Brain microvascular endothelial cell (primary cell): ENCODE results near the gene PPIL6.
A peak's percentile ranks its signal among the peaks of the same experiment; 100 is the strongest.

Source experiments
- DNase-seq: peaks from one replicate; pipeline ENCODE4 v3.0.0-alpha.2; 2020
- H3K27ac ChIP-seq: fragments of 250-450 bp; sonication (Bioruptor Pico); 2 replicates; pipeline ENCODE4 v1.5.1; 2020; ENCODE audit warnings: mild to moderate bottlenecking, moderate library complexity
- H3K27me3 ChIP-seq: fragments of 250-450 bp; sonication (Bioruptor Pico); replicated peaks from 2 replicates; pipeline ENCODE4 v1.5.1; 2020; ENCODE audit warnings: mild to moderate bottlenecking
- H3K36me3 ChIP-seq: fragments of 250-450 bp; sonication (Bioruptor Pico); replicated peaks from 2 replicates; pipeline ENCODE4 v1.5.1; 2020; ENCODE audit warnings: mild to moderate bottlenecking
- H3K4me3 ChIP-seq: 2 replicates; pipeline ENCODE4 v1.5.1; 2011; ENCODE audit warnings: low read depth, mild to moderate bottlenecking, control low read depth, low read length, moderate library complexity
- CTCF ChIP-seq: IDR thresholded peaks from 2 replicates; pipeline ENCODE4 v1.5.1; 2011; ENCODE audit warnings: low read depth, mild to moderate bottlenecking, moderate library complexity, low read length, control low read depth, inconsistent platforms; ENCODE audit errors: missing control alignments
- in situ Hi-C: cut with HindIII; loops from 2 replicates; pipeline ENCODE4 v1.10.0; 2017; ENCODE audit warnings: low sequenced_read_pairs, low pct_ligation_motif_present

Gene PPIL6

DNA sequence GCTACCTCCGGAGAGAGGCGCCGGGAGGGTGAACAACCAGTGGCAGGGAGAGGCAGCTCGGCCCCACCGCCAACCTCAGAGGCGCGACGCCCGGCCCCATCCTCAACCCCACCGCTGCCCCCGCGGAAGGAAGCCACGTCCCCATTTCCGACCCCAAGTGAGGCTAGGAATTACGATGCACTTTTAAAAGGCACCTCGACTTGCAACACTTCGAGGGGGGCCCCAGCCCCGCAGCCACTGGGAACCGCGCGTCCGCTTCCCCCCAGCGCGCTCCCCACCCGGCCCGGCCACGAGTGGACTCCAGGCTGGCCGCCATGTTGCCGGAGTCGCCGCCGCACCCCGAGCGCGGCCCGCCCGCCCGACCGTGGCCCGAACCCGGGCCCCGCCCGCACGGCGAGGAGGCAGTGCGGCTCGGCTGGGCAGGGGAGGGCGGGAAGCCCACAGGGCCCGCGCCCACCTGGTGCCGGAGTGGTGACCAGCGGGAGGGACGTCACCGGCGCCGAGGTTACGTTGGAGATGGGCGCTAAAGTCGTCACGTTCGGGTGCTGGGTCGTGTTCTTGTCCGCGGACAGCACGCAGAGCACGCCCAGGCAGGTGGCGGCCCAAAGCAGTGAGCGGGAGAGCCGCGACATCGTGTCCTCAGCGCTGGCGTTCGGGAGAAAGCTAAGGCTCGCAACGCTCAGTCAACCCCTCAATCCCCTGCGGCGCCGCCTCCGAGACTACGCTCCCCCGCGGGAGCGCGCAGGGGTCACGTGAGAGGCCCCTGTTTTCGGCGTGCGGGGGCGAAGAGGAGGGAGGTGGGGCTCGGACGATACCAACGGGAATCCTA lies 58.5 kb downstream of the PPIL6 start, which contains the start of gene CD164:
TSS of gene CD164 (minus strand) at position 721 of the 829 bp plus-strand sequence. CDS start at position 632, 89 bp downstream.
- H3K4me3 ChIP-seq: peak within 1 kb of the TSS; percentile 96
- no peaks in the 10 kb centered on the region for H3K27me3 ChIP-seq
- peak; percentile 81 for DNase-seq
- in situ Hi-C loops: no loop called here
- H3K36me3 ChIP-seq: peaks cover 5% of the 10 kb centered on the region
- peak within 1 kb of the TSS; percentile 100 for H3K27ac ChIP-seq
- no peak for TF ChIP-seq CTCF

- peaks cover 13% of the 10 kb centered on the region for H3K36me3 ChIP-seq
- peak overlapping the region; percentile 100 for H3K27ac ChIP-seq
- DNase-seq: no peak
- in situ Hi-C loops: no loop called here
- H3K27me3 ChIP-seq: no peaks in the 10 kb centered on the region
- peak overlapping the region; percentile 96 for H3K4me3 ChIP-seq
- TF ChIP-seq CTCF: no peak
Measured at GRCh38 chr6:109381061-109381746, 59.2 kb downstream of the PPIL6 start.

- DNase-seq: peak; percentile 29
- H3K27me3 ChIP-seq: no peaks in the 10 kb centered on the region
- peaks cover 23% of the 10 kb centered on the region for H3K36me3 ChIP-seq
- in situ Hi-C loops: no loop called here
- no peak overlapping the region for H3K27ac ChIP-seq
- peak overlapping the region; percentile 96 for H3K4me3 ChIP-seq
- TF ChIP-seq CTCF: no peak
Measured at GRCh38 chr6:109379711-109380110, 60.7 kb downstream of the PPIL6 start.

GRCh38 chr6:109377717-109378116 lies 62.7 kb downstream of the PPIL6 start:
- H3K27me3 ChIP-seq: no peaks in the 10 kb centered on the region
- DNase-seq: no peak
- no peak overlapping the region for H3K27ac ChIP-seq
- H3K4me3 ChIP-seq: no peak overlapping the region
- H3K36me3 ChIP-seq: peaks cover 35% of the 10 kb centered on the region
- in situ Hi-C loops: no loop called here
- TF ChIP-seq CTCF: no peak

GRCh38 chr6:109374326-109374892 lies 66.0 kb downstream of the PPIL6 start:
- Histone ChIP-seq H3K27ac (no peak overlapping the region), H3K4me3 (no peak overlapping the region), H3K36me3 (peaks cover 41% of the 10 kb centered on the region), H3K27me3 (no peaks in the 10 kb centered on the region)
- DNase-seq: no peak
- TF ChIP-seq CTCF: no peak
- in situ Hi-C loops: no loop called here
